ENCODE measurements around the gene TMEM9.

DNA sequence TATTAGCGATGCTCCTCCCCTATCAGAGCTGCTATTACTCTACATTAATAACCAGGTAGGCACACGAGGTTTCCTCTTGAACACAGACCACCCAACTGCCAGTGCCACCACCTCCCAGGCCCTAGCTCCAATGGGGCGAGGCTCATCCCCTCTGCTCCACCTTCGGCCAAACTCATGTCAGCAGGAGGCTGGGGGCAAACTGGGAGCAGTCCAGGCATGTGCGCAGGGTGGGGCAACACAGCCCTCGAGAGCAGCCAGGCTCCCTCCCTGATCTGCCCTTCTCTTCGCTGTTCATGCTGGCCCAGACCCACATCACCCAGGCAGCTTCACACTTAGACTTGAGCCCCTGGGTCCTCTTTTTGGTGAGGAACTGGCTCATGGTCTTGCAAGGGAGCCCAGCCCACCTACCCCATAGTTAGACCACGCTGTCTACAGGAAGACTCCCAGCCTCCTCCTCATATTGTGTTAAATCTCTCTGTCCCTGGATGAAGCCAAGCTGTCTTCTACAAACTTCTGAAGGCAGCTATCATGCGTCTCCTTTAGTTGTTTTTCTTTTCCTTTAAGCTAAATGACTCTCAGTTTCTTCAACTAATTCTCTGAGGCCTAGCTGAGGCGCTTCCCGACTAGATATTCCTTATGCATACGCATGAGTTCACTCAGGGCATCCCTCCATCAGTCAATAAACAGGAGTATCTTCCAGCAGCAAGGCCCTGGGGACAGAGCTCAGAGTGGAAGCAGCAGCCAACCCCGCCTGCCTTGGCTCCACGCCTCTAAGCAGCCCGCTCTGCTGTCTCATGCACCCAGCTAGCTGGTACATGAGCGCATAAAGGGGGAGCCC lies 12.0 kb downstream of the TMEM9 start:
- TF ChIP-seq CTCF (IDR thresholded peaks at IDR 0.05) (no peak), POLR2AphosphoS5 (IDR thresholded peaks at IDR 0.05) (no peak), POLR2A (IDR thresholded peaks at IDR 0.05) (no peak)
